GM23248 (cell line): ENCODE results near the gene KRT37.

Source experiments
- EZH2 ChIP-seq: fragments of 200-600 bp; sonication (generic); IDR thresholded peaks from 2 replicates; pipeline ENCODE4 v1.6.1; 2018; ENCODE audit warnings: antibody characterized with exemption, mild to moderate bottlenecking; ENCODE audit not compliant: insufficient read depth, poor library complexity, severe bottlenecking
- EZH2phosphoT487 ChIP-seq: fragments of 200-600 bp; sonication (generic); IDR thresholded peaks from 2 replicates; pipeline ENCODE4 v1.6.1; 2018; ENCODE audit warnings: antibody characterized with exemption, moderate library complexity, mild to moderate bottlenecking, low read depth; ENCODE audit not compliant: insufficient read depth

- no peak for TF ChIP-seq EZH2
- no peak for TF ChIP-seq EZH2phosphoT487
Measured at GRCh38 chr17:41417576-41418015, 6.8 kb downstream of the KRT37 start.
